HG02763 (cell line): ENCODE results near the gene AATK.

Source experiments
- ATAC-seq: cut with Tn5 transposase; IDR thresholded peaks from one replicate; pipeline ENCODE4 v1.9.1; 2021; ENCODE audit warnings: mild to moderate bottlenecking, moderate library complexity; ENCODE audit not compliant: unreplicated experiment

The AATK gene

GRCh38 chr17:81166033-81166492 is at the start of gene AATK:
Gene AATK (minus strand): TSS chr17:81166221. CDS start chr17:81165992, 229 bp downstream.
- no peak for ATAC-seq

DNA sequence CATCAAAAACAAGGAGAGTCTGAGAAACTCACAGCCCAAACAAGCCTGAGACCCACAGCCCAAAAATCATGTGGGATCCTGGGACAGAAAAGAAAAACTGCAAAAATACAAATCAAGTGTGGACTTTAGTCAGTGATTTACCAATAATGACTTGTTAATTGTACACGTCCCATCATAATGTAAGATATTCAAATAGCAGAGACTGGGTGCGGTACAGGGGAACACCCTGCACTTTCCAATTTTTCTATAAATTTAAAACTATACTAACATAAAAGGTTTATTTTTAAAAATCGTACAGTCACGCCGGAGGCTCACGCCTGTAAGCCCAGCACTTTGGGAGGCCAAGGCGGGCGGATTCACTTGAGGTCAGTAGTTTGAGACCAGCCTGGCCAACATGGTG is 48.0 kb upstream of the AATK start:
- no peak for ATAC-seq

- no peak for ATAC-seq
Observed at GRCh38 chr17:81212365-81212764, 46.3 kb upstream of the AATK start.

DNA sequence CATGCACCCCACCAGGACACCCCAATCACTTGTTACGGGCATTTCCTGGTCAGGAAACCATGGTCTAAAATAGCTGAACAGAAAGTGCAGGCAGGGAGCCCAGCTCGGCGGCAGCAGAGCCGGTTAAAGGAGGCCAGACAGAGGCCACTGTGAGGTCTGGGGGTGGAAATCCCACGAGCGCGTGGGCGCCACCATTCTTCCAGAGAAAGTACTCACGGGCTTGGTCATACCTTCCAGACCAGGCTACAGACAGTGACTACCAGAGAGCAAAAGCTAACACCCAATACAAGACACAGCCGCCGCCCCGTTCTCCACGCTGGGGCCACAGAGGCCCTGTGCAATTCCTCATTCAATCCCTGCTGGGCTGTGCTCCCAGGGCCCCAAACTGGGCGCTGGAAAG is 44.8 kb upstream of the AATK start:
- ATAC-seq: no peak

GRCh38 chr17:81210466-81210865 is 44.4 kb upstream of the AATK start:
- no peak for ATAC-seq

GRCh38 chr17:81209141-81209540 is 43.1 kb upstream of the AATK start:
- no peak for ATAC-seq

GRCh38 chr17:81208651-81209050 is 42.6 kb upstream of the AATK start:
- no peak for ATAC-seq

DNA sequence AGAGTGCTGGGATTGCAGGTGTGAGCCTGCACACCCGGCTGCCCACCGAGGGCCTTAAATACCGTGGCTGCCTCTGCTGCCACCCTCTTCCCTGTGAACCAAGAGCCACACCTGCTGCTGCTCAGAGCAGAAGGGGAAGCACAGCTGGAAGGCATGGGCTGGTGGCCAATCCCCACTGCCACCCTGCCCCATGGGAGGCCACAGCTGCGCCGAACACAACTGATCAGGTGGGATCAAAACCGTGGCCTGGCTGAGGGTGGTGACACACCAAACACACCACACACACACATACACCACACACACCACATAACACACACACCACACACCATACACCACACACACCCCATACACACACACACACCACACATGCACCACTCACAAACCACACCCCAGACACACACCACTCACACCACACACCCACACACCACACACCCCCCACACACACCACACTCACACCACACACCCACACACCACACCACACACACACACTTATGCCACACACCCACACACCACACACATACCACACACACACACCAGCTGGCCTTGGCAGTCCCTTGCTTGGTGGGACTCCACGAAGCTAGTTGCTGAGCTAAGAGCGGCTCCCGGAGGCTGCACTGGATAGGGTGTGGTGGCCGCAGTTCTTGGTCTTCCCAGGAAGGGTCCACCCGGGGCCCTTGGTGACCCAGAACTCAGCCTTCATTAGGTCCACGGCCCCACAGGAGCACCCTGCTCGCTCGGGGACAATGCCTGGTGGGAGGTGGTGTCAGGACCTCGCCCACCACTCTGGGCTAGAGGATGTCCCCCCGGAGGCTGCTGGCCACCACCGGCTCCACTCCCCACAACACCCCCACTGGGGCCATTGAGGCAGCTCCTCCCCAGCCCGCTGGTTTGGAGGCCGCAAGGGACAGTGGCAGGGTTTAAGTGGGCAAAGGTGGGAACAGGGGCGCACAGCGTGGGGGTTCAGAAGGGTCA is 41.9 kb upstream of the AATK start:
- ATAC-seq: no peak

- ATAC-seq: no peak
Observed at GRCh38 chr17:81206657-81207056, 40.6 kb upstream of the AATK start.

DNA sequence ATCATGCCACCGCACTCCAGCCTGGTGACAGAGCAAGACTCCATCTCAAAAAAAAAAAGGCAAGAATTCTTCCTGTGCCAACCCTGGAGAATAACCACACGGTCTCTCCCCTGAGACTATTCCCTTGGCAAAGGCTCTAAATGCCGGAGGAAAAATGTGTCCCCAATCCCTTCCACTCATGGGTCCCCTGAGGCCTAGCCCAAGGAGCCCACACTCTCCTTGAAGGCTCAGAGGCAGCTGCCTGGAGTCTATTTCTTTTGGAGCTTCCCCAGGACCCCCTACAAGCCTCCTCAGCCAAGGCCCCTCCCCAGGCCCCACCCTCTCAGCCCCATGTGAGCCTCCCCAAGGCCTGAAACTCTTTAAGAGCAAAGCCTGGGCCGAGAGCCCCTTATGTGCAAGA is 40.1 kb upstream of the AATK start:
- no peak for ATAC-seq

DNA sequence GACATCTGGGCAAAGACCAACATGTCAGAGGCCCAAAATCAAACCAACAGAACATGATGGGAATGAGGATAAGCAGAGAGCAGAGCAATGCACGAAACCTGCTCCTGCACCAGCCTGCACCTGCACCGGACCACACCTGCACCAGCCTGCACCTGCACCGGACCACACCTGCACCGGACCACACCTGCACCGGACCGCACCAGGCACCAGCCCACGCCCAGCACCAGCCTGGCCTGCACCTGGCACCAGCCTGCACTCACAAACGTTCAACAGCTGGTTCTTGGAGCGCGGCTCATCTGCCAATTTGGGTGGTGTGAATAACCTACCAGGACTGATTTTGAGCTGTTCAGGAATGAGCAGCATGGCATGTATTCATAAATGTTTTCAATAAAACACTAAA is 38.6 kb upstream of the AATK start:
- ATAC-seq: no peak

- ATAC-seq: no peak
Observed at GRCh38 chr17:81203136-81203535, 37.1 kb upstream of the AATK start.

DNA sequence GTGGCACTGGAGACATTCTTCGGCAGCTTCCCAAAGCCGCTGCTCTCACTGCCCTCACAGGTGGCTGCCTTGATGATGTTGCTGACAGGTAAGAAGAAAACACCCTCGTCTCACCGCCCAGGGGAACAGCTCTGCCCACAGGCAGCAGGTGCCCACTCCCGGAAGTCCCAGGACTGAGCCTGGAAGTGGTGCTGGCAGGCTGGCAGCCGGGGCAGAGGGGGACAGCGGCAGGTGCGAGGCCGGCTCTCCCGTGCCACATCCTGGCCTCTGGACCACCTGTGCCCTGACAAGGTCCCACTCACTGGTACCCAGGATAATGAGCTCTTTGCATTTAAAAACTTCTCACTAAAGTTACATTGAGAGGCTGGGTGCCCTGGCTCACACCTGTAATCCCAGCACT is 36.3 kb upstream of the AATK start:
- ATAC-seq: no peak

DNA sequence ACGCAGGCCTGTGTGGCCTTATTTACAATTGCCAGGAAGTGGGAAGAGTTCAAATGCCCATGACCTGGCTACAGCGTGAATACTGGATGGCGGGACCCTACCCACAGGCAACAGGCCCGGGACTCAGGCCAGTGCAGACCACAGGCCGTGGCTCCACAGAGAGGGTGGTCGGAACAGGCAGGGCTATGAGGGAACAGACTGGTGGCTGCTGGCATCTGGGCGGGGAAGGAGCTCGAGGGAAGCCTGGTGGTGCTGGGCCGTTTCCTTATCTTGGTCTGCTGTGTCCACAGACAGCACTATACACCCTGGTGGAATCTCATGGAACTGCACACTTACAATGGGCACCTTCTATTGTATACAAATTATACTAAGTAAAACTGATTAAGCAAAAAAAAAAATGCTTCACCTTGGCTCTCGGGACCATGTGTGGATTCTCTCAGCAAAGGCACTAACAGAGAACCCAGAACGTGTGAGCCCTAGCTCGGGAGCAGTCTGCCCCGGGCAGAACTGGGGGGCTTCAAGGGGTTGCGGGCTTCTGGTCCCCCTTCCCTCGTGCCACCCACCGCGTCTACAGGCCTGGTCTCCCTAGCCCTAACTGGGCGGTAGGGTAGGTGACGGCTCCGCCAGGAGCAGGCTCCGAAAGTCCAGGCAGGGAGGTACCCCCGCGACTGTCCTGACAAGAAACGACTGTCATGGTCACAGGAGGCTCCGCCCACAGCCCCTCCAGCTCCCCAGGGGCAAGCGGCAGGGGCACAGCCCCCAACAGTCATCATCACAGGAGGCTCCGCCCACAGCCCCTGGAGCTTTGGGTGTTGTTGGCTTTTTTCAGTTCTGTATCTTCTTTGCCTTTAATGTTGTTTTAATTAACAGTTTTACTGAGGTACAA is 34.9 kb upstream of the AATK start:
- no peak for ATAC-seq

DNA sequence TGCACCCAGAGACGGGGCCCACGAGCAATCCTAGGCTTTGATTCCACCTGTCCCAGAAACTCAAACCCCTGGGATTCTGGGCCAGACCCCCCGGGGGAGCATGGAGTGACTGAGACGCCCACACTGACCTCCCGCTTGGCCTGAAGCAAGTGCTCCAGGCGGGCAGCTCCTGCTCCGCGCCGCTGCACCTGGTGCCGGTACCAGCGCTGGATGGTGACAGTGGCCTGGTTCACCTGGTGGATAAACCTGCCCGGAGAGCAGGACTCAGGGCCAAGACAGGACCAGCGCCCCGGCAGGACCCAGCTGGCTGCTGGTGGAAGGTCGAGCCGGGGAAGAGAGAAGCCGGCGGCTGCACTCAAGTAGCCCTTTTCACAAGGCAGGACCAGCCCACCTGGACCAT is 34.2 kb upstream of the AATK start:
- no peak for ATAC-seq

GRCh38 chr17:81199482-81199830 is 33.4 kb upstream of the AATK start:
- ATAC-seq: no peak

DNA sequence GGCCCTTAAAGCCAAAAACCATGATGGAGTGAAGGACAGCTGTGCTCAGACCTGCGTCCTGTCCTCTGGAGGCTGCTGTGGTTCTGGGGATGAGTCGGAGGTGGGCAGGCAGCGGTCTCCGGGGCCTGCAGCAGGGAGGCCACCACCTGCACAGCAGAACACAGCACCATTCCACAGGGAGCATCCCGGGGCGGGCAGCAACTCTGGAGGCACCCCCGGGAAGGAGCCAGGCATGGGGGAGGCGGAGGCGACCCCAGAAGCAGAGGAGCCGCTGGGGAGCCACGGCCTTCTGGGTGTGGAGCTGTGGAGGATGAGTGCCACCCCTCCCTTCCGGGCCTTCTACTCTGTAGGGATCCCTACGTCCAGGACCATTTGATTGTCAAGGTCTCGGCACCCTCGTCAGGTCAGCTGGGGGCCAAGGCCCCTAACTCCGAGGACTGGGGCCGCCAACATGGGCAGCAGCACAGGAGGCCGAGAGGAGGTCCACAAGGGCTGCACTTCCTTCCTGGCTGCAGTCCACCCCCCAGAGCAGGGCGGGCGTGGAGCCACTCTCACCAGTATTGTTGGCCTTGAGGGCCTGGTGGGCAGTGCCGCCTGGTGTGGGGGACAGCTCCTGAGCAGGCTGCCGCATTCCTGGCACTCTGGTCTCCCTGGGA is 32.9 kb upstream of the AATK start:
- ATAC-seq: no peak

DNA sequence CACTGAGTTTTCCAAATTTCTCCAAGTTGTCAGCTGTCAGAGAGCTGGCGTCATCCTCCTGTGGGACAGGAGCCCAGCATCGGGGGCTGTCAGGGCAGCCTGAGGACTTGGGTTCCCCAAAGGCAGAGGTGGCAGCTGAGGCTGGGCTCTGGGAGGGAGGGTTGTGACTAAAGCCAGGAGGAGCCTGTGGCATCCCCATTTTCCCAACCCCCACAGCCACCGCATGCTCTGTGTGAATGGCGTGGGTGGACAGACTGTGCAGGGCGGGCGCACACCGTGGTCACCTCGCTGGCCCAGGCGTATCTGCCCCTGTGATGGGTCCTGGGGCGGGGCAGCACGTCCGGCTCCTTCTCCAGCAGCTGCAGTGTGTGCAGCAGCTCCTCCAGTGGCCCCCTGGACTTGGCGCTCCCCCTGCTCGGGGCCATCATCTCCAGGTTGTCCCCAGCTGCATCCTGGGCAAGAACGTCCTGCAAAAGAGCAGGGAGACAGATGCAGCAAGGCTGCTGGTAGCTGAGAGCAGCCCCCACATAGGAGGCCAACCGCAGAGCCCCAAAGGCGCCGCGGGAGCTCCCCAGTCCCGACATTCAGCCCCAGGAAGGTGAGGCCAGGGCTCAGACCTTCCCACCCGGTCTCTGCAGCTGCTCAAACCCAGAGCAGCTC is 31.9 kb upstream of the AATK start:
- no peak for ATAC-seq

DNA sequence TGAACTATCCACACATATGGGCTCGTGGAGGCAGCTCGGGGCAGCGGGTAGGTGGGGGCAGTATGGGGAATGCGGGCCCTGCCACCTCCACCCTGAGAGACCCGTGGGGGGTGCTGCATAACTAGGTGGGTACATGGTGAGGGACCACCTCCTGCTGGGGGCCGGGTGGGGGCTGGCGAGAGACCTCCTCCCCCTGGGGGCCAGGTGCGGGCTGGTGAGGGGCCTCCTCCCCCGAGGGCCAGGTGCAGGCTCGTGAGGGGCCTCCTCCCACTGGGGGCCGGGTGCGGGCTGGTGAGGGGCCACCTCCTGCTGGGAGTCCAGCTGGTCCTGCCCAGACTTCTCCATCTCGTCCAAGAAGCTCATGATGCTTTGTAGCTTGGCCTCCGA is 31.4 kb upstream of the AATK start:
- ATAC-seq: no peak

- no peak for ATAC-seq
Observed at GRCh38 chr17:81196505-81197408, 30.7 kb upstream of the AATK start.
